ENCODE results near the gene SIT1. TPM values are rescaled to one million over a fixed set of nuclear protein-coding genes. Genes with fewer than 3 reads are reported as not detected.

The SIT1 gene
- polyA plus RNA-seq, 1 donor (not counting 4 experiments of a cell fraction or from before 2014, with no cell fraction given), result not detected

GRCh38 chr9:35628389-35628991, 22.2 kb downstream of the SIT1 start:
- no peak for TF ChIP-seq CTCF (optimal IDR thresholded peaks at IDR 0.05 in 1 of 3, IDR thresholded peaks at IDR 0.05 in 1 of 3, conservative IDR thresholded peaks at IDR 0.05 in 1 of 3; ENCODE audit: extremely low read depth in 1 of 3, insufficient read depth in 2 of 3, low read length in 3 of 3)
- no peak for TF ChIP-seq EZH2 (IDR thresholded peaks at IDR 0.05; ENCODE audit: low read length)
- Histone ChIP-seq H2AFZ (ENCODE audit: control insufficient read depth, low read length) (no peak overlapping the region), H3K9ac (ENCODE audit: control insufficient read depth, extremely low read depth, insufficient read depth, low read length) (no peak overlapping the region), H3K27me3 (ENCODE audit: control insufficient read depth, extremely low read depth, insufficient read depth, low read length) (no peaks in the 10 kb centered on the region), H3K79me2 (ENCODE audit: control insufficient read depth, insufficient read depth, low read length) (no peaks in the 10 kb centered on the region), H3K36me3 (ENCODE audit: control insufficient read depth in 2 of 2, extremely low read depth in 1 of 2, insufficient read depth in 2 of 2, low read length in 2 of 2) (no peaks in the 10 kb centered on the region), H3K4me2 (ENCODE audit: control insufficient read depth, extremely low read depth, insufficient read depth, low read depth, low read length) (no peak overlapping the region), H3K9me1 (ENCODE audit: control insufficient read depth, extremely low read depth, insufficient read depth, low read length) (no peaks in the 10 kb centered on the region), H3K4me3 (ENCODE audit: control insufficient read depth in 2 of 3, extremely low read depth in 1 of 3, insufficient read depth in 2 of 3, low read depth in 1 of 3, low read length in 3 of 3) (no peak overlapping the region), H4K20me1 (ENCODE audit: control insufficient read depth, extremely low read depth, insufficient read depth, low read length) (no peaks in the 10 kb centered on the region), H3K27ac (ENCODE audit: control insufficient read depth, insufficient read depth, low read length) (no peak overlapping the region), H3K9me3 (ENCODE audit: control insufficient read depth, low read depth, low read length) (no peaks in the 10 kb centered on the region), H3K4me1 (ENCODE audit: control insufficient read depth, extremely low read depth, insufficient read depth, low read length) (no peaks in the 10 kb centered on the region)
- dilution Hi-C loops (cut with MboI; ENCODE audit: extremely low pct_ligation_motif_present, low sequenced_read_pairs), result no loop called here
- no peak for DNase-seq (ENCODE audit: low read depth, low spot score)
- FAIRE-seq, result no peak

DNA sequence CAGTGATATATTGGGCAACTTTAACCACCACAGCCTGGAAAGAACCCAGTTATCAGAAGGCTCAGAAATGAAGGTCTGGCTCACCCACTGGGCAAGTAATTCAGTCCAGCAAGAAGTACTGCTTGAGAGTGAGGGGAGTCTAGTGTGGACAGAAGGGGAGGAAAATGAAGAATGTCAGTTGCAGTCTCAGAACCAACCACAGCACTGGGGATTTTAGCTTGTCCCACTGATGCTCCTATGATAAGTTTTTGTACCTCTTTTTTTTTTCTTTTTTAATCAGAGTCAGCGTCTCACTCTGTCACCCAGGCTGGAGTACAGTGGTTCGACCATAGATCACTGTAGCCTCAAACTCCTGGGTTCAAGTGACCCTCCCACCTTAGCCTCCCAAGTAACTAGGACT, 23.2 kb downstream of the SIT1 start:
- DNase-seq (ENCODE audit: low read depth, low spot score), result no peak
- H3K27ac ChIP-seq (ENCODE audit: control insufficient read depth, insufficient read depth, low read length), result no peak overlapping the region
- no peaks in the 10 kb centered on the region for H3K79me2 ChIP-seq (ENCODE audit: control insufficient read depth, insufficient read depth, low read length)
- no peaks in the 10 kb centered on the region for H3K9me3 ChIP-seq (ENCODE audit: control insufficient read depth, low read depth, low read length)
- no peak for FAIRE-seq
- no peaks in the 10 kb centered on the region for H3K4me1 ChIP-seq (ENCODE audit: control insufficient read depth, extremely low read depth, insufficient read depth, low read length)
- no peak overlapping the region for H3K4me3 ChIP-seq (ENCODE audit: control insufficient read depth in 2 of 3, extremely low read depth in 1 of 3, insufficient read depth in 2 of 3, low read depth in 1 of 3, low read length in 3 of 3)
- no peaks in the 10 kb centered on the region for H3K27me3 ChIP-seq (ENCODE audit: control insufficient read depth, extremely low read depth, insufficient read depth, low read length)
- no peak overlapping the region for H3K9ac ChIP-seq (ENCODE audit: control insufficient read depth, extremely low read depth, insufficient read depth, low read length)
- no peak for TF ChIP-seq CTCF (optimal IDR thresholded peaks at IDR 0.05 in 1 of 3, IDR thresholded peaks at IDR 0.05 in 1 of 3, conservative IDR thresholded peaks at IDR 0.05 in 1 of 3; ENCODE audit: extremely low read depth in 1 of 3, insufficient read depth in 2 of 3, low read length in 3 of 3)
- no peak for TF ChIP-seq EZH2 (IDR thresholded peaks at IDR 0.05; ENCODE audit: low read length)
- no peaks in the 10 kb centered on the region for H4K20me1 ChIP-seq (ENCODE audit: control insufficient read depth, extremely low read depth, insufficient read depth, low read length)
- no peaks in the 10 kb centered on the region for H3K36me3 ChIP-seq (ENCODE audit: control insufficient read depth in 2 of 2, extremely low read depth in 1 of 2, insufficient read depth in 2 of 2, low read length in 2 of 2)
- H2AFZ ChIP-seq (ENCODE audit: control insufficient read depth, low read length), result no peak overlapping the region
- H3K9me1 ChIP-seq (ENCODE audit: control insufficient read depth, extremely low read depth, insufficient read depth, low read length), result no peaks in the 10 kb centered on the region
- H3K4me2 ChIP-seq (ENCODE audit: control insufficient read depth, extremely low read depth, insufficient read depth, low read depth, low read length), result no peak overlapping the region
- dilution Hi-C loops (cut with MboI; ENCODE audit: extremely low pct_ligation_motif_present, low sequenced_read_pairs), result no loop called here
